ENCODE measurements around the gene AFAP1. TPM values are rescaled to one million over a fixed set of nuclear protein-coding genes. Genes with fewer than 3 reads are reported as not detected.

AFAP1 gene
- total and polyA plus RNA-seq, 2 experiments from 2014 or later, result 10.5 to 31.9 TPM

DNA sequence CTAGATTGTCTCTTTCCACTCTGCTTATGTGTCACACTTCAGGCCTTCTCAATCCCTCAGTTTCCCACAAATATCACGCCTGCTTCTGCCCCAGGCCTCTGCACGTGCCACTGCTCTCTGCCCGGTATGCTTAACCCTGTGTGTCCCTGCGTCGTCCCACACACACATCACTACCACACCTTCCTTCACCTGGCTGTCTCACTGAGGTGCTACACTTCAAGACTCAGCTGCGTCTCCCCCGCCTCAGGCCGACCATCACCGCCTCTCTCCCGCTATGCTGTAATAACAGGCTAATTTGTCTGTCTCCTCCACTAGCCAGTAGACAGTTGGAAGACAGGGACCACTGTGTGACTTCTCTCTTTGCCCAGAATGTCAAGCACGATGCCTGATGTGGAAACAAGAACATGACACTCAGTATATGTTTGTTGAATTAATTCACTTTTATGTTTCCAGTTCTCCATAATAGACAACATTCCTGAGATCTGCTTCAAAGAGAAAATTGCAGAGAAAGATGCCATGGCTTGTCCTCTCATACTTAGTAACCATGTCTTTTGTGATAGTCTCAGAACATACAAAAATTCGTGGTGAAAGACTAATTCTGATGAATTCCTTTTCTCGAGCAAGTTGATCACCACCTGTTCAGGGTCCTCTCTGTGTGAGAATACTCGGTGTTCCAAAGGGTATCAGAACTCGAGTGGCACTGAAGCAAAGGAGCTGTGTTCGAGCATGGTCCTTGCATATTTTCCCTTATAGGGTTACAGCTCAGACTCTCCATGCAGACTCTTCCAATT is 54.2 kb downstream of the AFAP1 start:
- no peak for DNase-seq (ENCODE audit: low read depth in 1 of 2, low spot score in 1 of 2)
- Histone ChIP-seq H3K36me3 (no peaks in the 10 kb centered on the region), H3K4me3 (no peak overlapping the region), H3K27me3 (no peaks in the 10 kb centered on the region), H3K27ac (peak overlapping the region; percentile 86), H3K9me3 (ENCODE audit: low read depth) (no peaks in the 10 kb centered on the region), H3K4me1 (ENCODE audit: low read depth) (peaks cover 18% of the 10 kb centered on the region)
- no peak for TF ChIP-seq CTCF (IDR thresholded peaks at IDR 0.05; ENCODE audit: low read depth, low read length)

GRCh38 chr4:7880683-7881082 is 59.0 kb downstream of the AFAP1 start:
- Histone ChIP-seq H3K27ac (peak overlapping the region; percentile 36), H3K36me3 (no peaks in the 10 kb centered on the region), H3K4me3 (no peak overlapping the region), H3K27me3 (no peaks in the 10 kb centered on the region), H3K9me3 (ENCODE audit: low read depth) (no peaks in the 10 kb centered on the region), H3K4me1 (ENCODE audit: low read depth) (peaks cover 34% of the 10 kb centered on the region)
- peak in 1 of 2 donors; percentile 32 for DNase-seq (ENCODE audit: low read depth in 1 of 2, low spot score in 1 of 2)
- TF ChIP-seq CTCF (IDR thresholded peaks at IDR 0.05; ENCODE audit: low read depth, low read length), result no peak

GRCh38 chr4:7879127-7879526 is 60.5 kb downstream of the AFAP1 start:
- Histone ChIP-seq H3K27me3 (no peaks in the 10 kb centered on the region), H3K27ac (no peak overlapping the region), H3K36me3 (no peaks in the 10 kb centered on the region), H3K9me3 (ENCODE audit: low read depth) (no peaks in the 10 kb centered on the region), H3K4me1 (ENCODE audit: low read depth) (peaks cover 32% of the 10 kb centered on the region), H3K4me3 (no peak overlapping the region)
- no peak for TF ChIP-seq CTCF (IDR thresholded peaks at IDR 0.05; ENCODE audit: low read depth, low read length)
- DNase-seq (ENCODE audit: low read depth in 1 of 2, low spot score in 1 of 2), result no peak

DNA sequence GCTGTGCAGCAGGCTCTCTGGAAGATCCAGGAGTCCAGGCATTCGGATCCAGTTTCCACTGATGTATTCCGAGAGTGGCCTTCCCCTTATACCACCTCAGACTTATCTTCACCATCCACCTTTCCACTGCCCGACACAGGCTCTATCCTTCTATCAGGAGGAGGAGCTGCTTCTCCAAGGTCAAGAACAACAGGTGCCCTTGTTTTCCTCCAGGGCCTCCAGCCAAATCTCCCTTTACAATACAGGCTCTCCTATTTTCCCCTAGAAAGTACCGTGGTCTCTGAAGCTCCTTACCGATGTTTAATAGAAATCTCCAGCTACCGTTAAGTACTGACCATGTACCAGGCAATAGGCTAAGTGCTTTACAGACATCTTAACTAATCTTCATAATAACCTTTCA is 61.3 kb downstream of the AFAP1 start:
- H3K27me3 ChIP-seq, result no peaks in the 10 kb centered on the region
- no peak for TF ChIP-seq CTCF (IDR thresholded peaks at IDR 0.05; ENCODE audit: low read depth, low read length)

DNA sequence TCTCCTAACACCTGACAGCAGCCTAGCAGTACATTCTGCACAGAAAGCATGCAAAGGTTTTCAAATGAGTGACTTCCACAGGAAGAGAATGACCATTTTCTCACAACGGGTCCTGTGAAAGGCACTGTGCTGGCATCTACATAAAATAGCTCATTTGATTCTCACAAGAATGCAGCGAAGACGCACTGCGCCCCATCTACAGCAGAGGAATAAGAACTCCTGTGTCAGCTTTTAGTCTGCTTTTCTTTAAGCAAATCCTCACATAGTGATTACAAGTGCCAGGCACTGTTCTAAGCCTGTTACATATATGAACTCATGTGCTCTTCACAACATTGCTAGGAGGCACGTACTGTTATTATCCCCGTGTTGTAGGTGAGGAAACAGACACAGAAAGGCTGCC is 62.5 kb downstream of the AFAP1 start:
- TF ChIP-seq CTCF (IDR thresholded peaks at IDR 0.05; ENCODE audit: low read depth, low read length), result no peak
- H3K27ac ChIP-seq, result peak overlapping the region; percentile 52
- peaks cover 32% of the 10 kb centered on the region for H3K4me1 ChIP-seq (ENCODE audit: low read depth)
- no peak overlapping the region for H3K4me3 ChIP-seq
- no peaks in the 10 kb centered on the region for H3K36me3 ChIP-seq
- H3K9me3 ChIP-seq (ENCODE audit: low read depth), result no peaks in the 10 kb centered on the region
- no peaks in the 10 kb centered on the region for H3K27me3 ChIP-seq
- DNase-seq (ENCODE audit: low read depth in 1 of 2, low spot score in 1 of 2), result no peak

More for the DNA sequence above, 61.3 kb downstream of the AFAP1 start:
- Histone ChIP-seq H3K9me3 (ENCODE audit: low read depth) (no peaks in the 10 kb centered on the region), H3K4me3 (no peak overlapping the region), H3K4me1 (ENCODE audit: low read depth) (peaks cover 32% of the 10 kb centered on the region), H3K36me3 (no peaks in the 10 kb centered on the region), H3K27ac (no peak overlapping the region)
- DNase-seq (ENCODE audit: low read depth in 1 of 2, low spot score in 1 of 2), result no peak

All from cardiac muscle cell (in vitro differentiated cells and primary cell).